HFFc6 (cell line): ENCODE results near the gene S100A3. TPM values are rescaled to one million over a fixed set of nuclear protein-coding genes. Genes with fewer than 3 reads are reported as not detected.

Source experiments
- DNase-seq: peaks from one replicate; pipeline ENCODE4 v3.0.0-alpha.2; 2018
- H3K27ac Mint-ChIP-seq: 2 replicates; pipeline ENCODE4 v1.8.0; 2020; ENCODE audit warnings: mild to moderate bottlenecking, mixed read lengths
- H3K27me3 Mint-ChIP-seq: 2 replicates; pipeline ENCODE4 v1.8.0; 2021; ENCODE audit warnings: mild to moderate bottlenecking, moderate library complexity, mixed read lengths; ENCODE audit not compliant: insufficient read depth
- H3K36me3 Mint-ChIP-seq: 2 replicates; pipeline ENCODE4 v1.8.0; 2021; ENCODE audit warnings: low read depth, mixed read lengths
- H3K4me1 Mint-ChIP-seq: 2 replicates; pipeline ENCODE4 v1.8.0; 2020; ENCODE audit warnings: low read depth, mixed read lengths
- H3K4me3 Mint-ChIP-seq: 2 replicates; pipeline ENCODE4 v1.8.0; 2020; ENCODE audit warnings: mild to moderate bottlenecking, moderate library complexity, mixed read lengths
- H3K9me3 Mint-ChIP-seq: 2 replicates; pipeline ENCODE4 v1.8.0; 2020; ENCODE audit warnings: mild to moderate bottlenecking, mixed read lengths
- CTCF ChIP-seq: fragments of 200-600 bp; sonication (generic); IDR thresholded peaks from 2 replicates; pipeline ENCODE4 v1.5.0; 2021; ENCODE audit warnings: antibody characterized with exemption, mild to moderate bottlenecking
- total RNA-seq, 6 experiments: library from RNA; stranded (reverse); fragmentation: NEBNext Ultra II Directional; extraction: Animal tissue kit (Norgen Biotek cat#: 25700); gene quantifications; 2 replicates in 1 of 6; 3 replicates in 5 of 6; pipeline ENCODE4 v1.2.3, GENCODE V29; 2021

The S100A3 gene
- total RNA-seq, 6 experiments from 2014 or later: 3.4 to 5.6 (median 5.1) TPM

- peak; percentile 42 for DNase-seq
- peak overlapping the region; percentile 93 for H3K27ac Mint-ChIP-seq
- H3K4me3 Mint-ChIP-seq: no peak overlapping the region; the same call in 1 of the 2 replicates
- peaks cover 2% of the 10 kb centered on the region; the same call in 1 of the 2 replicates for H3K27me3 Mint-ChIP-seq
- no peaks in the 10 kb centered on the region for H3K9me3 Mint-ChIP-seq
- H3K36me3 Mint-ChIP-seq: peaks cover 5% of the 10 kb centered on the region; the same call in 1 of the 2 replicates
- peaks cover 54% of the 10 kb centered on the region for H3K4me1 Mint-ChIP-seq
- TF ChIP-seq CTCF: no peak
Measured at GRCh38 chr1:153553830-153554541, 4.9 kb upstream of the S100A3 start.

DNA sequence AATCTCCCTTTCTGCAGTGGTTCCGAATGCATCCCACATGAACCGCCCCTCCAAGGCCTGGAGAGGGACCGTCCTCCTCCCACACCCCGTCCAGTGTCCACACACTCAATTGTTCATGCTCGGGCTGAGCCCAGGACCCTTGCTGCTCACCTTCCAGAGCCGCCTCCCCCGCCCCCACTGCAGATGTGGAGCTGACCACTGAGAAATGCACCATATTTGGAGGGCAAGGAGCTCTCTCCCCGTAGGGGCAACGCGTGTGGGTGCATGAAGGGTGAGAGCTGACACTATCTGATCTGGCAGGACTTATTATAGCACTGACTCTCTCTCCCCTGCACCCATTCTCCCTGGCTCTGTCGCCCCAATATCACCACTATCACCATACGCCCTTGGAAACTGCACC, 4.0 kb upstream of the S100A3 start:
- H3K27ac Mint-ChIP-seq: peak overlapping the region; percentile 93; the same call in 1 of the 2 replicates
- no peak for DNase-seq
- peaks cover 2% of the 10 kb centered on the region; the same call in 1 of the 2 replicates for H3K27me3 Mint-ChIP-seq
- H3K4me1 Mint-ChIP-seq: peaks cover 63% of the 10 kb centered on the region
- H3K36me3 Mint-ChIP-seq: no peaks in the 10 kb centered on the region
- H3K4me3 Mint-ChIP-seq: peak overlapping the region; percentile 11; the same call in 1 of the 2 replicates
- H3K9me3 Mint-ChIP-seq: no peaks in the 10 kb centered on the region
- no peak for TF ChIP-seq CTCF

DNA sequence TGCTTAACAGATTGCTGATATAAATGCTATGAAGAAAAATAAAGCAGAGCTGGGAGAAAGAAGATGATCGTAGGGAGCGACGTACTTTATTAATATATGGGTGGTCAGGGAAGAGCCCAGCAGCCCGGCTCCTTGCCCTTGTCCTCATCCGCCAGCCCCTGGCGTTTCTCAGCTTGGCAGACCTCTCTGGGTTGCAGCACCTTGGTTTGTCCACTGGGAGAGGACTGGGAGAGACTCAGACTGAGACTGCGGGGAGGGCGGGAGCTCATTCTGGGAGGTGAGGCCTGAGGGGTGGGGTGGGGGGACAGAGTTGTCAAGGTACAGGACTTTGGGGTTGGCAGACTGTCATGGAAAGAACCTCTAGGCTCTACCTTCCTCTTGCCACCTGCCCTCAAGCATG, 3.3 kb upstream of the S100A3 start:
- H3K27ac Mint-ChIP-seq: no peak overlapping the region; the same call in 1 of the 2 replicates
- no peaks in the 10 kb centered on the region for H3K9me3 Mint-ChIP-seq
- peak; percentile 14; the same call in 1 of the 2 replicates for TF ChIP-seq CTCF
- H3K4me3 Mint-ChIP-seq: no peak overlapping the region
- H3K27me3 Mint-ChIP-seq: peaks cover 2% of the 10 kb centered on the region; the same call in 1 of the 2 replicates
- H3K4me1 Mint-ChIP-seq: peaks cover 70% of the 10 kb centered on the region
- DNase-seq: no peak
- no peaks in the 10 kb centered on the region for H3K36me3 Mint-ChIP-seq

DNA sequence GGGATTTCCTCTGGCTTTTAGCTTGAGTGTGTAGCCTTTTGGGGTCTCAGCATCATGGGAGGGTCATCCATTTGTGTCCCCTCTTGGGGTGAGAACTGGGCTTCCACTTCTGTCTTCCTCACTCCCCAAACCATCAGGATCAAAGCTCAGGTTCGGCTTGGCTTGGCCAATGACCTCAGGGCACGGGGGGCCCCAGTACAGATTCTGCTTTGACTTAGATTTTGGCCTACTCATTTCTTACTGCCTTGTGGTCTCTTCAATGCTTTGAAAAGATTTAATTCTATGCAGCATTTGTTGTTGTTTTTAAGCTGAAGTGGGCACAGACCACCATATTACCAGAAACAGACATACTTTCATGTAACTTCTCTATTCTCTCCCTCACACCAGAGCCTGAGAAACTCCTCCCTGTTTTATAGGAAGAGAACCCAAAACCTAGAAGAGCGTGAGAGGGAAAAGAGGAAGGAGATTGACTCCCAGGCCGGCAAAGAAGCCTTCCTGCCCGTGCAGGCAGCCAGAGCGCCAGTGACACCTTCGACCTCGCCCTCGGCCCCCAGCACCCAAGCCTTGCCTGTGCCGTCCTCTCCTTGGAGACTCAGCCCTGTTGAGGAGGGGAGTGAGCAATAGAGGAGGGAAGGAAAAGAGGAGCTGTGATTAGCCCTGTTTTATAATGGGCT, 1.9 kb upstream of the S100A3 start:
- DNase-seq: no peak
- H3K27me3 Mint-ChIP-seq: peaks cover 2% of the 10 kb centered on the region; the same call in 1 of the 2 replicates
- no peak overlapping the region for H3K4me3 Mint-ChIP-seq
- no peaks in the 10 kb centered on the region for H3K36me3 Mint-ChIP-seq
- no peak for TF ChIP-seq CTCF
- no peaks in the 10 kb centered on the region for H3K9me3 Mint-ChIP-seq
- peak overlapping the region; percentile 34; the same call in 1 of the 2 replicates for H3K27ac Mint-ChIP-seq
- peaks cover 84% of the 10 kb centered on the region for H3K4me1 Mint-ChIP-seq

DNA sequence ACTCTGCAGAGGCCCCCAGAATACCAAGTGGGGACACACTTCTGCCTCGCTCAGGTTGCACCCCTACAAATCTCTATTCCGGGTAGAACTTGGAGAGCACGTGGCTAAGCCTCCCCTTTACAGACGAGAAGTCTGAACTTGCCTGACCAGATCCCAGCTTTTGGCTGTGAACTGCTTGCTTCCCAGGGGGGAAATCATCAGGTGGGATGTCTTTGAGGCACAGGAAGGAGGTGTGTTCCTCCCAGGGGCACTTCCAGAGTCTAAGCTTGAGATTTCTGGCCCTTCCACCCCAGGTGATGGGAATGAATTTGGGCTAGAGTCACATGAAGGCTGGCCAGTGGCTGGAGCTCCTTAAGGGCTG, 1.3 kb upstream of the S100A3 start:
- H3K9me3 Mint-ChIP-seq: no peaks in the 10 kb centered on the region
- TF ChIP-seq CTCF: no peak
- peaks cover 2% of the 10 kb centered on the region for H3K27me3 Mint-ChIP-seq
- DNase-seq: no peak
- H3K4me1 Mint-ChIP-seq: peaks cover 90% of the 10 kb centered on the region
- H3K27ac Mint-ChIP-seq: peak overlapping the region; percentile 95
- H3K36me3 Mint-ChIP-seq: no peaks in the 10 kb centered on the region
- no peak overlapping the region for H3K4me3 Mint-ChIP-seq
